Subcutaneous adipose tissue (tissue), 4 donors: ENCODE measurements around the gene VPS4A. TPM values are rescaled to one million over a fixed set of nuclear protein-coding genes. Genes with fewer than 3 reads are reported as not detected.

Experiments used
- total RNA-seq, 4 donors: library from RNA; depleted of rRNA; stranded (reverse); fragments of >200 nt; gene quantifications; one replicate each; pipeline ENCODE4 v1.1.0, GENCODE V29; 2016
- TF ChIP-seq, protein P1 (sequence below): fragments of 450-650 bp; IDR thresholded peaks from one replicate; pipeline ENCODE4 v1.5.1; 2016; ENCODE audit warnings: low read depth, mild to moderate bottlenecking, control low read depth, antibody characterized with exemption, moderate library complexity

Gene VPS4A
- total RNA-seq, 4 donors from 2014 or later = 21.4 to 50.1 (median 27.6) TPM

DNA sequence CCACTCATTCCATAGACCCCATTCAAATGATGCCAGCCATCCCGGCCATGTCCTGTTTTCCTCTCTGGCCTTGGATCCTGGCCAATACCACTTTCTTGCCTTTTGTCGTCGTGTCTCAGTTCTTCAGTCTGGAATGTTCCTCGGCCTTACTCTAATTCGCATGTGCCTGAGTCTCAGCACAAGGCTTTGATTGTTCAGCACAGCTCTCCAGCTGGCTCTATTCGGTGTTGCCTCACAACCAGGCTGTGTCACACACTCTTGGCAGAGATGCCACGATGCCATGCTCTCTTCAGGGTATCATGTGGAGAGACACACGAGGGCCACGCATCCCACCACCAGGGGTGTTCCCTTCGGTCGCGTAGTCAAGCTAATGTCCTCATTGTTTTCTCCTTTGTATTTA, 1.8 kb upstream of the VPS4A start:
- TF ChIP-seq, protein P1, sequence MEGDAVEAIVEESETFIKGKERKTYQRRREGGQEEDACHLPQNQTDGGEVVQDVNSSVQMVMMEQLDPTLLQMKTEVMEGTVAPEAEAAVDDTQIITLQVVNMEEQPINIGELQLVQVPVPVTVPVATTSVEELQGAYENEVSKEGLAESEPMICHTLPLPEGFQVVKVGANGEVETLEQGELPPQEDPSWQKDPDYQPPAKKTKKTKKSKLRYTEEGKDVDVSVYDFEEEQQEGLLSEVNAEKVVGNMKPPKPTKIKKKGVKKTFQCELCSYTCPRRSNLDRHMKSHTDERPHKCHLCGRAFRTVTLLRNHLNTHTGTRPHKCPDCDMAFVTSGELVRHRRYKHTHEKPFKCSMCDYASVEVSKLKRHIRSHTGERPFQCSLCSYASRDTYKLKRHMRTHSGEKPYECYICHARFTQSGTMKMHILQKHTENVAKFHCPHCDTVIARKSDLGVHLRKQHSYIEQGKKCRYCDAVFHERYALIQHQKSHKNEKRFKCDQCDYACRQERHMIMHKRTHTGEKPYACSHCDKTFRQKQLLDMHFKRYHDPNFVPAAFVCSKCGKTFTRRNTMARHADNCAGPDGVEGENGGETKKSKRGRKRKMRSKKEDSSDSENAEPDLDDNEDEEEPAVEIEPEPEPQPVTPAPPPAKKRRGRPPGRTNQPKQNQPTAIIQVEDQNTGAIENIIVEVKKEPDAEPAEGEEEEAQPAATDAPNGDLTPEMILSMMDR = no peak

DNA sequence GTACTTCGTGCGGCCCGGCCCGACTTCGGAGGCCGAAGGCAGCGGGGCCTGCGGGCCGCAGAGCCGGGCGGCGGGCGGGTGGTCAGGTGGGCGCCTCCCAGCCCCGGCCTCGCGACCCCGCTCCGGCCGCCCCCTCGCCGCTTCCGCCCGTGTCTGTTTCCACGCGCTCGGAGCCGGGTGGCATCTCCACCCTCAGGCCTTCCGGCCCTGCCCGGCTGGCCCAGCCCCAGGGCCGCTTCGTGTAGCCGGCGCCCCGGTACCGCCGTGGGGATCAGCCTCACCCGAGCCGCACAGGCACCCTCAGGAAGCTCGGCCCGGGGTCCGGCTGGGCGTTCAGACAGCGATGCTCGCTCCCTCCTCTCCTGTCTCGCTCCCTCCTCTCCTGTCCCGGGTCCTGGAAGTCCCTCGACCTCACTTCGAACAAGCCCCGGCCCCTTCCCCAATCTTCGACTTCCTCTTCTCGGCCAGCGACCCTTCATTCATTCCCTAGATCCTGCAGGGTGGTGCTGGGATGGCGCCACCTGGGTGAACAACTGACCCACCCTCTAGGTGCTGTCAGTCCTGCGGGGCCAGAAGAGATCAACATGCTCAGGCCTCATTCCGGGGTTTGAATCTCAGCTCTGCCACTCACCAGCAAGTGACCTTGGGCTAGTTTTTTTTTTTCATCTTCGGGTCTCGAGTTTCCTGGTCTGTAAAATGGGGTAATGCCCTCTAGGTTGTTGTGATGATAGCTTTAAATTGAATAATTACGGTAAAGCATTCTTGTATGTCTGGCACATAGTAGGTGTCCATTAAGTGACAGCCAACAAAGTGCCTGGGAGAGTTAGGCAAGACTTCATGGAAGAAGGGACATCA, 610 bp downstream of the VPS4A start:
- TF ChIP-seq, protein P1 = no peak

DNA sequence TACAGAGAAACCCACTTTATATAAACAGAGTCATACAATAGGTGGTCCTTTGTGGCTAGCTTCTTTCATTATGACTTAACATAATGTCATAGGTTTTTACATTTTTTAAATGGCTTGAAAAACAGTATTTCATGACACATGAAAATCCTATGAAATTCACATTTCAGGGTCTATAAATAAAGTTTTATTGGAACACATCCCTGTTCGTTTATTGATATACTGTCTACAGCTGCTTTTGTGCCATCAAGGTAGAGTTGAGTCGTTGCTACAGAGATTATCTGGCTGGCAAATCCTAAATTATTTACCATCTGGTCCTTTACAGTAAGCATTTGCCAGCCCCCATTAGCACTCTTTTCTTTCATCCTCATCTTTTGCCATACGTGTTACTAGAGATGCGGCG, 2.3 kb downstream of the VPS4A start:
- TF ChIP-seq, protein P1 = no peak

DNA sequence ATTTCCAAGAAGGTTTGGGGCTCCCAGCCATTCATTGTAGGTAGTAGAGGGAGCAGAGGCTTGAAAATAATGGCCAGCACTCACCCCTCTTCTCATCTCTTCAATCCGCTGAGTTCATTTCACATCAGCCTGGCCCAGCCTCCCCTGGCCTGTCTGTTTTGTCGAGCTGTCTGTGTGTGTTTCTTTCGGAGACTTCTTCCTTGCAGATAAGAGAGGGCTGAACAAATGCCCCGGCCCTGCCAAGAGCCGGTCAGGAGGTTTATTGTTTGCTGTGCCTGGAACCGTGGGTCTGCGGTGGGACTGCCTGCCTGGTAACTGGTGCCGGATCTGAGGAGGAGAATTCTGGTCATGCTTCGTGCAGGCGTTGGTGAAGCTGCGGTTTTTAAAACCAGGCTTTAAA, 3.4 kb downstream of the VPS4A start:
- TF ChIP-seq, protein P1 = no peak

DNA sequence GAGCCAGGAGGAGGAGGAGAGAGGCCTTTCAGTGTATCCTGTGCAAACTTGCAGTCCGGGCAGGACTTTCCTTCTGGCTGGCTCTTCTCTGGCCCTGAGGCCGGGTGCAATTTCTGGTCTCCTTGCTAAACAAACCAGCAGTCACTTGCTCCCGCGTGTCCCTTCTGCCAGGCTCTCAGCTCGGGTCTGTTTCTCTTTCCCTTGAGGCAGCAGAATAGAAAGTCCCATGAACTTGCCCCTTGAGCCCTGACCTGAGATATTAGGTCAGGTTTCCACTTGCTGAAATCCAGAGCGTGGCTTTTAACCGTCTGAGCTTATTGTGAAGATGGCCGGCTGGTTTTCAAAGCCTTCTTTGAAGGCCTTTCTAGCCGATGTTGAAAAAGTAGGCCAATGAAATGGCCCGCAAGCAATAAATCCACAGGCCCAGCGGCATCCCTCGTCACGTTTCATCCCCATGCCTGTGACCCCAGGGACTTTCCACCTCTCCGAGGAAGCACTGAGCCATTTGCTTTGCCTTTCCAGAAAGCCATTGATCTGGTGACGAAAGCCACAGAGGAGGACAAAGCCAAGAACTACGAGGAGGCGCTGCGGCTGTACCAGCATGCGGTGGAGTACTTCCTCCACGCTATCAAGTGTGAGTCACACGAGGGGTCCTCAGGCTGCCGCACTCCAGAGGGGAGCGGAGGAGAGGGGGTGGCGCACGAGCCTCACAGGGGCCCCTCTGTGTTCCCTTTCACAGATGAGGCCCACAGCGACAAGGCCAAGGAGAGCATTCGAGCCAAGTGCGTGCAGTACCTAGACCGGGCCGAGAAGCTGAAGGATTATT, 4.5 kb downstream of the VPS4A start:
- TF ChIP-seq, protein P1 = no peak

DNA sequence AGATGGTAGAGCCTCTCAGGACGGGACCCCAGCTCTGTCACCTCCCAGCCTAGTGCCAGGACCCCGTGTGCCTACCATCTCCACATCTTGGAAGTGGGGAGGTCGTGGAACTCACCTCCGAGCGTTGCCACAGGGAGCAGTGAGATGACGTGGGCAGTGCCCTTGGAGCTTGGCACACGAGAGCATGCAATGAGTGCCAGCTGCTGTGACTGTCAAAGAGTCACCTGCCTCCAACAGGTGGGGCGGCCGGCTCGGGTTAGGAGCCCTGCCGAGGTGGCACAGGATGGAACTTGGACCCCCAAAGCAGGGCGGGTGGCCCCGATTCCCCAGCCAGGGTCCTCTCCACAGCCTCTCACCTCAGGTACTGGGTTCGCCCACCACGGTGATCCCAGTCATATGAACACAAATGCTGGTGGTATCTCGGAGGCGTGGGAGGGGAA, 5.5 kb downstream of the VPS4A start:
- TF ChIP-seq, protein P1 = no peak
